SU-DHL-6 (cell line): Measurements from ENCODE around the gene BMAL2.

Experiments
- H2AFZ ChIP-seq: fragments of 200-600 bp; sonication (generic); 2 replicates; pipeline ENCODE4 v1.6.1; 2014; ENCODE audit warnings: low read depth, mild to moderate bottlenecking, moderate library complexity, mixed read lengths, antibody characterized with exemption, low read length; ENCODE audit not compliant: severe bottlenecking
- H3F3A ChIP-seq: fragments of 200-600 bp; shearing (Covaris generic); 2 replicates; pipeline ENCODE4 v1.6.0; 2016; ENCODE audit warnings: antibody characterized with exemption, mild to moderate bottlenecking; ENCODE audit not compliant: insufficient read depth
- H3K27ac ChIP-seq: fragments of 200-600 bp; sonication (generic); 2 replicates; pipeline ENCODE4 v1.5.1; 2016; ENCODE audit warnings: low read depth, mild to moderate bottlenecking, low read length, moderate library complexity, mixed read lengths
- H3K27me3 ChIP-seq: fragments of 200-600 bp; sonication (generic), shearing (Covaris generic); 2 replicates; pipeline ENCODE4 v1.6.0; 2014; ENCODE audit warnings: mild to moderate bottlenecking, low read length
- H3K36me3 ChIP-seq: fragments of 200-600 bp; sonication (generic); 2 replicates; pipeline ENCODE4 v1.6.1; 2014; ENCODE audit warnings: mild to moderate bottlenecking, low read length, mixed read lengths
- H3K4me2 ChIP-seq: fragments of 300-600, 200-600 bp; shearing (Covaris generic), sonication (generic); 2 replicates; pipeline ENCODE4 v1.6.0; 2014; ENCODE audit warnings: low read length, low read depth, mild to moderate bottlenecking; ENCODE audit not compliant: poor library complexity, severe bottlenecking
- H3K4me3 ChIP-seq: fragments of 200-600 bp; sonication (generic); 2 replicates; pipeline ENCODE4 v1.5.1; 2014; ENCODE audit warnings: antibody characterized with exemption, low read length, mild to moderate bottlenecking, mixed read lengths; ENCODE audit not compliant: insufficient read depth, poor library complexity, severe bottlenecking
- H3K79me2 ChIP-seq: fragments of 200-600 bp; sonication (generic); 2 replicates; pipeline ENCODE4 v1.6.1; 2014; ENCODE audit warnings: mild to moderate bottlenecking, low read length, moderate library complexity; ENCODE audit not compliant: insufficient read depth
- H3K9ac ChIP-seq: fragments of 200-600 bp; sonication (generic); 2 replicates; pipeline ENCODE4 v1.7.0; 2014; ENCODE audit warnings: mild to moderate bottlenecking, low read length
- H3K9me2 ChIP-seq: fragments of 200-600 bp; sonication (generic); replicated peaks from 2 replicates; pipeline ENCODE4 v1.6.1; 2014; ENCODE audit warnings: low read length; ENCODE audit not compliant: insufficient read depth
- H3K9me3 ChIP-seq: fragments of 200-600 bp; sonication (generic); 2 replicates; pipeline ENCODE4 v1.6.1; 2014; ENCODE audit warnings: low read length, mixed read lengths; ENCODE audit not compliant: insufficient read depth
- H4K20me1 ChIP-seq: fragments of 200-600 bp; sonication (generic); 2 replicates; pipeline ENCODE4 v1.6.1; 2014; ENCODE audit warnings: low read depth, mild to moderate bottlenecking, antibody characterized with exemption, low read length, moderate library complexity, mixed read lengths
- EZH2phosphoT487 ChIP-seq: fragments of 200-600 bp; sonication (generic), shearing (Covaris generic); conservative IDR thresholded peaks from 2 replicates; pipeline ENCODE4 v1.6.1; 2018; ENCODE audit warnings: mild to moderate bottlenecking, antibody characterized with exemption, low read length, moderate library complexity, mixed read lengths
- TF ChIP-seq, protein P1 (sequence below): fragments of 200-600 bp; sonication (generic); IDR thresholded peaks from one replicate; pipeline ENCODE4 v1.5.1; 2017; ENCODE audit warnings: antibody characterized with exemption, mild to moderate bottlenecking, low read length, moderate library complexity; ENCODE audit not compliant: insufficient read depth, poor library complexity, severe bottlenecking

BMAL2 gene

DNA sequence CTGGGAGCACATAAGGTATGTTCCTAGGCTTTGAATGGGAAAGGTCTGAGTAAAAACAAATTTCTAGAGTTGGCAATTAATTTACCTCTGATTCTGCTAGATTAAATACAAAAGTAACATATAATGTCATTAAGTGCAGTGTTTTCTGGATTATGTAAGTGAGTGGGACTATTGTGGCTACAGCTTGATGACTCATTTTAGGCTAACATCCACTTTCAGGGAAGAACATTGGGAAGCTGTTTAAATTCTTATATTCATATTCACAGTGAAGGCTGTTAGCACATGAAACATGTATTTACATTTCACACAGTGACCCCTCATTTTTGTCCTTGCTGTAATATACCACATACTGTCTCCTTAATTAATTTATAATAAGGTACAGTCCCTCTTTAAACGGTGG is 13.2 kb upstream of the BMAL2 start:
- Histone ChIP-seq H3K9ac (no peak overlapping the region), H3K27me3 (no peaks in the 10 kb centered on the region), H4K20me1 (no peaks in the 10 kb centered on the region), H3K4me3 (no peak overlapping the region), H3K4me2 (no peak overlapping the region), H3K9me3 (no peaks in the 10 kb centered on the region), H2AFZ (no peak overlapping the region), H3K36me3 (no peaks in the 10 kb centered on the region), H3K27ac (no peak overlapping the region), H3K9me2 (no peaks in the 10 kb centered on the region), H3F3A (no peaks in the 10 kb centered on the region), H3K79me2 (no peaks in the 10 kb centered on the region)
- no peak for TF ChIP-seq EZH2phosphoT487
- TF ChIP-seq, protein P1, sequence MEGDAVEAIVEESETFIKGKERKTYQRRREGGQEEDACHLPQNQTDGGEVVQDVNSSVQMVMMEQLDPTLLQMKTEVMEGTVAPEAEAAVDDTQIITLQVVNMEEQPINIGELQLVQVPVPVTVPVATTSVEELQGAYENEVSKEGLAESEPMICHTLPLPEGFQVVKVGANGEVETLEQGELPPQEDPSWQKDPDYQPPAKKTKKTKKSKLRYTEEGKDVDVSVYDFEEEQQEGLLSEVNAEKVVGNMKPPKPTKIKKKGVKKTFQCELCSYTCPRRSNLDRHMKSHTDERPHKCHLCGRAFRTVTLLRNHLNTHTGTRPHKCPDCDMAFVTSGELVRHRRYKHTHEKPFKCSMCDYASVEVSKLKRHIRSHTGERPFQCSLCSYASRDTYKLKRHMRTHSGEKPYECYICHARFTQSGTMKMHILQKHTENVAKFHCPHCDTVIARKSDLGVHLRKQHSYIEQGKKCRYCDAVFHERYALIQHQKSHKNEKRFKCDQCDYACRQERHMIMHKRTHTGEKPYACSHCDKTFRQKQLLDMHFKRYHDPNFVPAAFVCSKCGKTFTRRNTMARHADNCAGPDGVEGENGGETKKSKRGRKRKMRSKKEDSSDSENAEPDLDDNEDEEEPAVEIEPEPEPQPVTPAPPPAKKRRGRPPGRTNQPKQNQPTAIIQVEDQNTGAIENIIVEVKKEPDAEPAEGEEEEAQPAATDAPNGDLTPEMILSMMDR, result no peak

DNA sequence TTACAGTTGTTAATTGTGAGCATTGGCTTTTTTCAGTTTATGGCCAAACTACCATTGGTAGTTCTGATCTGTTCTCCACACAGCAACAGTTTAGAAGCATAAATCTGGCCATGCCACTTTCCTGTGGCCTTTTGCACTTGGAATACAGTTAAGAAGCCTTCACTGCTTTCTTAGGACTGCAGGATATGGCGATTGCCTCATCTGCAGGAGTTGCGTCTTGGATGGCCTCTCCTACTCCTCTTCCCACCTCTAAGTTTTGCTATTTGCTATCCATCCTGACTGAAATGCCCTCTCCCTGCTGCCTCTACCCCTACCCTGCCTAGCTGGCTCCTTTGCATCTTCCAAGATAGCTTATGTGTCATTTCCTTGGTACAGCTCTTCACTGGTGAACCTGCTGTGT is 12.8 kb upstream of the BMAL2 start:
- TF ChIP-seq EZH2phosphoT487, result no peak
- TF ChIP-seq, protein P1, result no peak
- H3K79me2 ChIP-seq, result no peaks in the 10 kb centered on the region
- H3K9me3 ChIP-seq, result no peaks in the 10 kb centered on the region
- no peak overlapping the region for H3K4me3 ChIP-seq
- no peak overlapping the region for H3K4me2 ChIP-seq
- H3K9ac ChIP-seq, result no peak overlapping the region
- H3K27me3 ChIP-seq, result no peaks in the 10 kb centered on the region
- no peaks in the 10 kb centered on the region for H3F3A ChIP-seq
- H2AFZ ChIP-seq, result no peak overlapping the region
- no peaks in the 10 kb centered on the region for H4K20me1 ChIP-seq
- no peak overlapping the region for H3K27ac ChIP-seq
- H3K36me3 ChIP-seq, result no peaks in the 10 kb centered on the region
- H3K9me2 ChIP-seq, result no peaks in the 10 kb centered on the region

DNA sequence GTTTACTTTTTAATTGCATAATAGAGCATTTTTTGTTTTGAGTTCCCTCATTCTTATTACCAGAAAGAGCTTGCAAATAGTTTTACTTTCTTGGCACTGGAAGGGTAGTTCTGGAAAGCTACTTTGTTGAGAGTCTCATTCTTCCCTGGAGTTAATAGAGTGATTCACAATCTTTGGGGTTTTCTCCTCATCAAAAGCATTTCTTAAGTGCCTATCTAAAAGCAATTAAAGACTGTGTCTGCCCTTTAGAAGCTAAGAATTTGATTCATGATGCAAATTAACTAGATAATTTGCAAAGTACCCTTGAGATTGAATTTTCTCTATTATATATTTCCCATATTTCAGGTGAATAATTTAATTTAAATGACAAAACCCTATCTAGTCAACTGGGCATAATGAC is 8.1 kb upstream of the BMAL2 start:
- H3K27ac ChIP-seq, result no peak overlapping the region
- H4K20me1 ChIP-seq, result no peaks in the 10 kb centered on the region
- no peak overlapping the region for H3K9ac ChIP-seq
- no peaks in the 10 kb centered on the region for H3K79me2 ChIP-seq
- no peak overlapping the region for H3K4me3 ChIP-seq
- no peak for TF ChIP-seq EZH2phosphoT487
- TF ChIP-seq, protein P1, result no peak
- no peak overlapping the region for H3K4me2 ChIP-seq
- no peaks in the 10 kb centered on the region for H3K9me2 ChIP-seq
- no peaks in the 10 kb centered on the region for H3K27me3 ChIP-seq
- H3K9me3 ChIP-seq, result no peaks in the 10 kb centered on the region
- no peaks in the 10 kb centered on the region for H3F3A ChIP-seq
- no peaks in the 10 kb centered on the region for H3K36me3 ChIP-seq
- H2AFZ ChIP-seq, result no peak overlapping the region
